Right lobe of liver (tissue), 6 donors: ENCODE measurements around the gene RBM15B. TPM values are rescaled to one million over a fixed set of nuclear protein-coding genes. Genes with fewer than 3 reads are reported as not detected.

Experiments
- ATAC-seq, 4 donors: fragments of 200-7000 bp; cut with Tn5 transposase; one replicate each; pipeline ENCODE4 v1.9.1; 2020; ENCODE audit warnings: mild to moderate bottlenecking in 4 of 4, moderate library complexity in 4 of 4
- DNase-seq, 3 donors: peaks; one replicate each; pipeline ENCODE4 v3.0.0-alpha.2; 2020
- H3K27ac ChIP-seq, 3 donors: fragments of 200-600 bp; one replicate each; pipeline ENCODE4 v1.8.0; 2022
- H3K27me3 ChIP-seq, 2 donors: fragments of 200-600 bp; one replicate each; pipeline ENCODE4 v1.8.0; 2022
- H3K36me3 ChIP-seq, 4 donors: fragments of 200-600 bp; sonication (generic) in 1 of 4; one replicate each; pipeline versions ENCODE4 v1.5.1 to v1.8.0; 2017 to 2022; ENCODE audit warnings: control low read depth in 1 of 4
- H3K4me1 ChIP-seq, 4 donors: fragments of 200-600 bp; sonication (generic) in 1 of 4; one replicate each; pipeline versions ENCODE4 v1.5.1 to v1.8.0; 2017 to 2022; ENCODE audit warnings: control low read depth in 1 of 4
- H3K4me3 ChIP-seq, 3 donors: fragments of 200-600 bp; one replicate each; pipeline ENCODE4 v1.8.0; 2022
- H3K9me3 ChIP-seq, 4 donors: fragments of 200-600 bp; sonication (generic) in 1 of 4; one replicate each; pipeline versions ENCODE4 v1.5.1 to v1.8.0; 2017 to 2022; ENCODE audit warnings: control low read depth in 1 of 4
- CTCF ChIP-seq, 4 donors: fragments of 200-600 bp in 3 of 4; fragments of 450-650 bp in 1 of 4; IDR thresholded peaks; one replicate each; pipeline versions ENCODE4 v1.5.1 to v1.8.0; 2016 to 2022; ENCODE audit warnings: antibody characterized with exemption in 4 of 4, mild to moderate bottlenecking in 2 of 4
- POLR2A ChIP-seq: fragments of 450-650 bp; IDR thresholded peaks from one replicate; pipeline ENCODE4 v1.6.1; 2017; ENCODE audit warnings: antibody characterized with exemption, mild to moderate bottlenecking
- WGBS: methylation state at CpG from one replicate; pipeline ENCODE4 v1.1.6; 2018; ENCODE audit warnings: low coverage, low lambda C conversion rate; ENCODE audit not compliant: insufficient coverage; ENCODE audit errors: missing lambda C conversion rate; 5-methylcytosine and 5-hydroxymethylcytosine counted together
- intact Hi-C, 2 donors: fragments of 100-400 bp; cut with DNase I; formaldehyde crosslinking; loops; one replicate each; pipeline versions ENCODE4 v1.11.2 to v1.14.1; 2022
- total RNA-seq, 6 experiments: library from RNA; depleted of rRNA in 2 of 6; stranded (reverse); fragments of >200 nt in 2 of 6; fragmentation: NEBNext Ultra II Directional in 3 of 6; extraction: Animal tissue kit (Norgen Biotek cat#: 25700) in 3 of 6; gene quantifications; one replicate each; pipeline versions ENCODE4 v1.1.0 to v1.2.4, GENCODE V29; 2016 to 2023
- donor health status: DM: no; HTN: yes; CAD: no.
- donor health status: DM: no; HTN: no; CAD: no.
- donor health status: DM: no; HTN: no; CAD: no.
- donor health status: DM: no; HTN: yes; CAD: no.
- donor health status: DM: no; HTN: yes; CAD: no.

The RBM15B gene
- total RNA-seq, 6 experiments from 2014 or later, result 7.1 to 14.1 (median 9.4) TPM

GRCh38 chr3:51371943-51372557 is 19.0 kb upstream of the RBM15B start:
- intact Hi-C loops, result loop anchor here in 1 of 2 donors (10.0 kb wide), 2 partner anchors 407 to 747 kb away; no protein-coding TSS in a partner anchor
- WGBS, result 17% methylated on average over 4 of the region's 4 CpGs
- Histone ChIP-seq H3K36me3 (no peaks in the 10 kb centered on the region), H3K9me3 (no peaks in the 10 kb centered on the region), H3K27me3 (no peaks in the 10 kb centered on the region), H3K4me3 (no peak overlapping the region), H3K27ac (no peak overlapping the region), H3K4me1 (peaks cover 0 to 11% (median 0%) of the 10 kb centered on the region in 4 donors)
- DNase-seq, result peak in 1 of 3 donors; percentile 61
- ATAC-seq, result peak; percentile 67 to 85 (median 78)
- TF ChIP-seq POLR2A (no peak), CTCF (IDR thresholded peaks at IDR 0.05) (peak; percentile 63 to 74 (median 70))

GRCh38 chr3:51373658-51374421 is 17.2 kb upstream of the RBM15B start:
- H3K27ac ChIP-seq, result no peak overlapping the region
- no peaks in the 10 kb centered on the region for H3K9me3 ChIP-seq
- H3K4me3 ChIP-seq, result no peak overlapping the region
- ATAC-seq (peak; percentile 58 to 89 (median 68)), DNase-seq (peak; percentile 55 to 86 (median 74))
- no peak for TF ChIP-seq POLR2A
- no peak for TF ChIP-seq CTCF (IDR thresholded peaks at IDR 0.05)
- 46% methylated on average over 4 of the region's 5 CpGs for WGBS
- no peaks in the 10 kb centered on the region for H3K36me3 ChIP-seq
- intact Hi-C loops, result loop anchor here in 1 of 2 donors (10.0 kb wide), 2 partner anchors 409 to 749 kb away; no protein-coding TSS in a partner anchor
- H3K4me1 ChIP-seq, result peaks cover 0 to 11% (median 0%) of the 10 kb centered on the region in 4 donors
- no peaks in the 10 kb centered on the region for H3K27me3 ChIP-seq

DNA sequence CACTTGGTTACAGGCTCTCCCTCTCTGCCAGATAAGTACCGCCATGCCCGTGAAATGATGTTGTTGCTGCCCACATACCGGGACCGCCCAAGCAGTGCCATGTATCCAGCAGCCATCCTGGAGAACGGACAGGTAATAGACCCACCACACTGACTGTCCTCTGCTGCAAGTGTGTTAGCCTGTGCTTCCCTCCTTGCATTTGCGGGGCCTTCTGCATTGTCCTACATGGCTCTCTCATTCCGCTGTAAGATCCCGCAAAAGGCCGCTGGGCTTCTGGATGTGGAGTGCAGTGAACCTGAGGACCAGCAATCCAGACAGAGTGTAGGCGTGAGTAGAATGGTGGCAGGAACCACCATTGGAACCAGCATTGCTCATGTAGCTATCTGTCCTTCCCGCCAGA is 16.6 kb upstream of the RBM15B start:
- peaks cover 0 to 11% (median 0%) of the 10 kb centered on the region in 4 donors for H3K4me1 ChIP-seq
- ATAC-seq (no peak), DNase-seq (no peak)
- TF ChIP-seq POLR2A (no peak), CTCF (IDR thresholded peaks at IDR 0.05) (no peak)
- no peaks in the 10 kb centered on the region for H3K36me3 ChIP-seq
- no peak overlapping the region for H3K4me3 ChIP-seq
- WGBS, result 100% methylated on average over 5 of the region's 11 CpGs
- no peaks in the 10 kb centered on the region for H3K27me3 ChIP-seq
- no peak overlapping the region for H3K27ac ChIP-seq
- intact Hi-C loops, result loop anchor here in 1 of 2 donors (10.0 kb wide), 2 partner anchors 410 to 750 kb away; no protein-coding TSS in a partner anchor
- H3K9me3 ChIP-seq, result no peaks in the 10 kb centered on the region

- H3K27me3 ChIP-seq, result no peaks in the 10 kb centered on the region
- H3K27ac ChIP-seq, result no peak overlapping the region
- peaks cover 0 to 11% (median 0%) of the 10 kb centered on the region in 4 donors for H3K4me1 ChIP-seq
- no peak for TF ChIP-seq POLR2A
- no peak for TF ChIP-seq CTCF (IDR thresholded peaks at IDR 0.05)
- DNase-seq (no peak), ATAC-seq (no peak)
- intact Hi-C loops, result loop anchor here in 1 of 2 donors (10.0 kb wide), 2 partner anchors 410 to 750 kb away; no protein-coding TSS in a partner anchor
- H3K4me3 ChIP-seq, result no peak overlapping the region
- H3K9me3 ChIP-seq, result no peaks in the 10 kb centered on the region
- no peaks in the 10 kb centered on the region for H3K36me3 ChIP-seq
These were observed 15.9 kb upstream of the RBM15B start for GRCh38 chr3:51375136-51375535.
